Ramos (cell line): Measurements from ENCODE around the gene RNF182.
"Not testable (repeated sequence)": the region's sequence is repeated elsewhere in the genome, so short reads cannot be mapped to it uniquely, and the experiment has no call there.

Source experiments
- in situ Hi-C: fragments of 300-500 bp; cut with MboI; formaldehyde crosslinking; loops from one replicate; pipeline ENCODE4 v1.14.3; 2022; ENCODE audit warnings: low sequenced_read_pairs; ENCODE audit not compliant: unreplicated experiment

Gene RNF182

GRCh38 chr6:13915561-13916229 lies 9.1 kb upstream of the RNF182 start:
- in situ Hi-C loops, result no loop called here

GRCh38 chr6:13916230-13916944 lies 8.4 kb upstream of the RNF182 start:
- in situ Hi-C loops, result no loop called here

- in situ Hi-C loops, result no loop called here
These were observed 7.6 kb upstream of the RNF182 start for GRCh38 chr6:13917141-13917540.

GRCh38 chr6:13918686-13919250 lies 6.0 kb upstream of the RNF182 start:
- in situ Hi-C loops, result no loop called here

GRCh38 chr6:13919861-13920260 lies 4.9 kb upstream of the RNF182 start:
- in situ Hi-C loops, result no loop called here

GRCh38 chr6:13920552-13920951 lies 4.2 kb upstream of the RNF182 start:
- in situ Hi-C loops, result no loop called here

- in situ Hi-C loops, result no loop called here
These were observed 2.0 kb upstream of the RNF182 start for GRCh38 chr6:13922750-13923149.

- in situ Hi-C loops, result no loop called here
These were observed 1.1 kb upstream of the RNF182 start for GRCh38 chr6:13923527-13924145.

- in situ Hi-C loops, result no loop called here
These were observed 405 bp upstream of the RNF182 start for GRCh38 chr6:13924146-13924948.

GRCh38 chr6:13926378-13926777 lies 1.6 kb downstream of the RNF182 start:
- in situ Hi-C loops, result no loop called here

- in situ Hi-C loops, result no loop called here
These were observed 2.5 kb downstream of the RNF182 start for GRCh38 chr6:13927203-13927602.

- in situ Hi-C loops, result no loop called here
These were observed 4.4 kb downstream of the RNF182 start for GRCh38 chr6:13929196-13929595.

- in situ Hi-C loops, result no loop called here
These were observed 7.1 kb downstream of the RNF182 start for GRCh38 chr6:13931797-13932402.

- in situ Hi-C loops, result no loop called here
These were observed 8.0 kb downstream of the RNF182 start for GRCh38 chr6:13932785-13933184.

GRCh38 chr6:13934721-13935120 lies 10.0 kb downstream of the RNF182 start:
- in situ Hi-C loops, result no loop called here

- in situ Hi-C loops, result no loop called here
These were observed 10.6 kb downstream of the RNF182 start for GRCh38 chr6:13935190-13935880.

- in situ Hi-C loops, result not testable (repeated sequence)
These were observed 11.1 kb downstream of the RNF182 start for GRCh38 chr6:13935881-13936261.

- in situ Hi-C loops, result no loop called here
These were observed 17.1 kb downstream of the RNF182 start for GRCh38 chr6:13941902-13942301.

- in situ Hi-C loops, result no loop called here
These were observed 19.2 kb downstream of the RNF182 start for GRCh38 chr6:13943943-13944342.
